Calu3 (cell line): ENCODE measurements around the gene TMSB4X. TPM values are rescaled to one million over a fixed set of nuclear protein-coding genes. Genes with fewer than 3 reads are reported as not detected.

Source experiments
- BruUV-seq: library from RNA; stranded (reverse); fragments of 400-500 nt; replicated peaks from 2 replicates; lab custom pipeline; 2021; lab: Mats Ljungman, UMichigan
- CTCF ChIA-PET: fragments of 300-600 bp; sonication (Branson Sonifier 250); formaldehyde crosslinking; loops from one replicate; lab custom pipeline; 2022; ENCODE audit warnings: antibody characterized with exemption; lab: Charles Lee
- DNase-seq: peaks from one replicate; pipeline ENCODE4 v3.0.0; 2022
- H3K27ac Mint-ChIP-seq: one replicate; pipeline ENCODE4 v1.8.0; 2022; ENCODE audit warnings: mixed read lengths; ENCODE audit not compliant: unreplicated experiment
- H3K27me3 Mint-ChIP-seq: one replicate; pipeline ENCODE4 v1.8.0; 2022; ENCODE audit warnings: mixed read lengths; ENCODE audit not compliant: unreplicated experiment
- H3K36me3 Mint-ChIP-seq: one replicate; pipeline ENCODE4 v1.8.0; 2022; ENCODE audit warnings: mild to moderate bottlenecking, moderate library complexity, mixed read lengths; ENCODE audit not compliant: insufficient read depth, unreplicated experiment
- H3K4me1 Mint-ChIP-seq: one replicate; pipeline ENCODE4 v1.8.0; 2022; ENCODE audit warnings: mild to moderate bottlenecking, low read depth, mixed read lengths; ENCODE audit not compliant: unreplicated experiment
- H3K4me3 Mint-ChIP-seq: one replicate; pipeline ENCODE4 v1.8.0; 2022; ENCODE audit warnings: mild to moderate bottlenecking, low read depth, moderate library complexity, mixed read lengths; ENCODE audit not compliant: unreplicated experiment
- H3K9me3 Mint-ChIP-seq: one replicate; pipeline ENCODE4 v1.8.0; 2022; ENCODE audit warnings: low read depth, mixed read lengths; ENCODE audit not compliant: unreplicated experiment
- CTCF ChIP-seq: fragments of 200-600 bp; IDR thresholded peaks from one replicate; pipeline ENCODE4 v1.8.0; 2022; ENCODE audit warnings: antibody characterized with exemption; ENCODE audit not compliant: unreplicated experiment
- intact Hi-C: fragments of 100-400 bp; cut with micrococcal nuclease; formaldehyde crosslinking; loops from one replicate; pipeline ENCODE4 v1.10.0; 2022; ENCODE audit not compliant: unreplicated experiment
- total RNA-seq: library from RNA; stranded (reverse); gene quantifications from 2 replicates; pipeline ENCODE4 v1.2.3, GENCODE V29; 2022

Gene TMSB4X
- total RNA-seq, 1 experiment from 2014 or later, result 5,274 TPM

- peaks cover 39% of the 10 kb centered on the region for H3K36me3 Mint-ChIP-seq
- BruUV-seq, result no TSS peak
- peak overlapping the region; percentile 31 for H3K4me3 Mint-ChIP-seq
- DNase-seq, result peak; percentile 85
- peaks cover 9% of the 10 kb centered on the region for H3K9me3 Mint-ChIP-seq
- no peak for TF ChIP-seq CTCF
- intact Hi-C loops, result loop anchor here (2.0 to 5.0 kb wide), 6 partner anchors 44 to 502 kb away; no protein-coding TSS in a partner anchor
- peaks cover 64% of the 10 kb centered on the region for H3K4me1 Mint-ChIP-seq
- no peaks in the 10 kb centered on the region for H3K27me3 Mint-ChIP-seq
- CTCF ChIA-PET, result interaction anchor here (0.7 to 1.7 kb wide), 4 partner anchors 38 to 546 kb away, joined by 3 to 6 read pairs (median 3); no protein-coding TSS in a partner anchor
- peak overlapping the region; percentile 89 for H3K27ac Mint-ChIP-seq
Measured at GRCh38 chrX:12984603-12985319, 9.9 kb downstream of the TMSB4X start.

GRCh38 chrX:12985331-12985730 lies 10.4 kb downstream of the TMSB4X start:
- CTCF ChIA-PET, result interaction anchor here (0.7 to 1.7 kb wide), 3 partner anchors 39 to 545 kb away, joined by 3 to 6 read pairs (median 3); no protein-coding TSS in a partner anchor
- peak overlapping the region; percentile 31 for H3K4me3 Mint-ChIP-seq

GRCh38 chrX:12986164-12986779 lies 11.4 kb downstream of the TMSB4X start:
- no peak for TF ChIP-seq CTCF
- peaks cover 9% of the 10 kb centered on the region for H3K9me3 Mint-ChIP-seq
- intact Hi-C loops, result loop anchor here (5.0 kb wide), 2 partner anchors 236 to 411 kb away; no protein-coding TSS in a partner anchor
- CTCF ChIA-PET, result interaction anchor here (0.8 to 1.2 kb wide), 3 partner anchors 10 to 502 kb away, joined by 3 to 5 read pairs (median 4); no protein-coding TSS in a partner anchor
- H3K4me3 Mint-ChIP-seq, result peak overlapping the region; percentile 40
- H3K4me1 Mint-ChIP-seq, result peaks cover 66% of the 10 kb centered on the region
- BruUV-seq, result no TSS peak
- no peak for DNase-seq
- no peaks in the 10 kb centered on the region for H3K27me3 Mint-ChIP-seq
- H3K36me3 Mint-ChIP-seq, result peaks cover 38% of the 10 kb centered on the region
- H3K27ac Mint-ChIP-seq, result peak overlapping the region; percentile 95

More at GRCh38 chrX:12985331-12985730, 10.4 kb downstream of the TMSB4X start:
- Mint-ChIP-seq H3K27me3 (no peaks in the 10 kb centered on the region), H3K4me1 (peaks cover 66% of the 10 kb centered on the region), H3K27ac (peak overlapping the region; percentile 89), H3K9me3 (peaks cover 9% of the 10 kb centered on the region), H3K36me3 (peaks cover 37% of the 10 kb centered on the region)
- no peak for TF ChIP-seq CTCF
- BruUV-seq, result no TSS peak
- intact Hi-C loops, result loop anchor here (2.0 to 5.0 kb wide), 6 partner anchors 43 to 501 kb away; no protein-coding TSS in a partner anchor
- no peak for DNase-seq

- TF ChIP-seq CTCF, result no peak
- peaks cover 44% of the 10 kb centered on the region for H3K36me3 Mint-ChIP-seq
- intact Hi-C loops, result loop anchor here (5.0 kb wide), 2 partner anchors 235 to 410 kb away; no protein-coding TSS in a partner anchor
- DNase-seq, result no peak
- H3K4me1 Mint-ChIP-seq, result peaks cover 66% of the 10 kb centered on the region
- no peaks in the 10 kb centered on the region for H3K27me3 Mint-ChIP-seq
- peaks cover 9% of the 10 kb centered on the region for H3K9me3 Mint-ChIP-seq
- CTCF ChIA-PET, result interaction anchor here (0.8 to 1.2 kb wide), 3 partner anchors 11 to 501 kb away, joined by 3 to 5 read pairs (median 4); no protein-coding TSS in a partner anchor
- peak overlapping the region; percentile 95 for H3K27ac Mint-ChIP-seq
- TSS peak; percentile 50 for BruUV-seq
- peak overlapping the region; percentile 40 for H3K4me3 Mint-ChIP-seq
Measured at GRCh38 chrX:12986886-12987285, 12.0 kb downstream of the TMSB4X start.
